Urinary bladder (tissue), 4 donors: ENCODE measurements around the gene ZBP1. TPM values are rescaled to one million over a fixed set of nuclear protein-coding genes. Genes with fewer than 3 reads are reported as not detected.

Experiments used
- DNase-seq: peaks from one replicate; pipeline ENCODE4 v3.0.0-alpha.2; 2015; ENCODE audit errors: extremely low spot score
- H3K27ac ChIP-seq: one replicate; pipeline ENCODE4 v1.5.1; 2013; ENCODE audit warnings: low read depth, mild to moderate bottlenecking, moderate library complexity
- H3K36me3 ChIP-seq: one replicate; pipeline ENCODE4 v1.6.1; 2013; ENCODE audit warnings: mild to moderate bottlenecking, moderate library complexity; ENCODE audit not compliant: insufficient read depth
- H3K4me1 ChIP-seq: one replicate; pipeline ENCODE4 v1.6.1; 2013; ENCODE audit warnings: mild to moderate bottlenecking, moderate library complexity; ENCODE audit not compliant: insufficient read depth
- H3K4me3 ChIP-seq: one replicate; pipeline ENCODE4 v1.5.1; 2013; ENCODE audit warnings: low read depth, low read length
- WGBS: extraction: QIAGEN DNeasy Blood & Tissue Kit; methylation state at CpG from one replicate; pipeline ENCODE4 v1.1.7; 2013; 5-methylcytosine and 5-hydroxymethylcytosine counted together
- polyA plus RNA-seq: library from polyadenylated mRNA; stranded (reverse); fragments of 200-250 nt; gene quantifications from one replicate; pipeline ENCODE4 v1.2.3, GENCODE V29; 2013
- total RNA-seq: library from RNA; depleted of rRNA; stranded (reverse); fragments of >200 nt; gene quantifications from one replicate; pipeline ENCODE4 v1.2.3, GENCODE V29; 2014
- donor health status: healthy with polysubstance abuse.
- donor health status: healthy.

Gene ZBP1
- total and polyA plus RNA-seq, 2 donors: 0.46 TPM; not detected in 1

GRCh38 chr20:57598060-57598459, 22.2 kb downstream of the ZBP1 start:
- 59% methylated on average over 10 of the region's 10 CpGs for WGBS
- Histone ChIP-seq H3K4me3 (no peak overlapping the region), H3K4me1 (no peaks in the 10 kb centered on the region), H3K36me3 (no peaks in the 10 kb centered on the region), H3K27ac (no peak overlapping the region)
- DNase-seq: no peak

- no peak overlapping the region for H3K4me3 ChIP-seq
- no peak for DNase-seq
- no peaks in the 10 kb centered on the region for H3K36me3 ChIP-seq
- no peak overlapping the region for H3K27ac ChIP-seq
- no peaks in the 10 kb centered on the region for H3K4me1 ChIP-seq
- 23% methylated on average over 39 of the region's 39 CpGs for WGBS
Measured at GRCh38 chr20:57596998-57597939, 23.0 kb downstream of the ZBP1 start.

- Histone ChIP-seq H3K4me1 (no peaks in the 10 kb centered on the region), H3K4me3 (no peak overlapping the region), H3K36me3 (no peaks in the 10 kb centered on the region), H3K27ac (no peak overlapping the region)
- DNase-seq: no peak
- WGBS: 73% methylated on average over 11 of the region's 11 CpGs
Measured at GRCh38 chr20:57596358-57596757, 23.9 kb downstream of the ZBP1 start.

GRCh38 chr20:57595041-57596030, 24.9 kb downstream of the ZBP1 start:
- 84% methylated on average over 25 of the region's 25 CpGs for WGBS
- no peaks in the 10 kb centered on the region for H3K36me3 ChIP-seq
- no peak overlapping the region for H3K27ac ChIP-seq
- no peaks in the 10 kb centered on the region for H3K4me1 ChIP-seq
- no peak overlapping the region for H3K4me3 ChIP-seq
- no peak for DNase-seq

- Histone ChIP-seq H3K36me3 (no peaks in the 10 kb centered on the region), H3K4me3 (no peak overlapping the region), H3K4me1 (no peaks in the 10 kb centered on the region), H3K27ac (no peak overlapping the region)
- 34% methylated on average over 27 of the region's 27 CpGs for WGBS
- DNase-seq: no peak
Measured at GRCh38 chr20:57594092-57594951, 25.9 kb downstream of the ZBP1 start.

- H3K4me1 ChIP-seq: no peaks in the 10 kb centered on the region
- H3K36me3 ChIP-seq: no peaks in the 10 kb centered on the region
- DNase-seq: no peak
- WGBS: 52% methylated on average over 17 of the region's 17 CpGs
- no peak overlapping the region for H3K4me3 ChIP-seq
- no peak overlapping the region for H3K27ac ChIP-seq
Measured at GRCh38 chr20:57593134-57593886, 26.9 kb downstream of the ZBP1 start.

- Histone ChIP-seq H3K4me3 (no peak overlapping the region), H3K36me3 (no peaks in the 10 kb centered on the region), H3K27ac (no peak overlapping the region), H3K4me1 (no peaks in the 10 kb centered on the region)
- WGBS: 88% methylated on average over 22 of the region's 22 CpGs
- DNase-seq: no peak
Measured at GRCh38 chr20:57592263-57593092, 27.7 kb downstream of the ZBP1 start.

- H3K27ac ChIP-seq: no peak overlapping the region
- 86% methylated on average over 15 of the region's 15 CpGs for WGBS
- no peak overlapping the region for H3K4me3 ChIP-seq
- H3K36me3 ChIP-seq: no peaks in the 10 kb centered on the region
- no peaks in the 10 kb centered on the region for H3K4me1 ChIP-seq
- no peak for DNase-seq
Measured at GRCh38 chr20:57591289-57592229, 28.7 kb downstream of the ZBP1 start.

- H3K4me1 ChIP-seq: no peaks in the 10 kb centered on the region
- H3K27ac ChIP-seq: no peak overlapping the region
- no peaks in the 10 kb centered on the region for H3K36me3 ChIP-seq
- 90% methylated on average over 18 of the region's 18 CpGs for WGBS
- DNase-seq: no peak
- no peak overlapping the region for H3K4me3 ChIP-seq
Measured at GRCh38 chr20:57590485-57591288, 29.5 kb downstream of the ZBP1 start.

- 79% methylated on average over 16 of the region's 16 CpGs for WGBS
- no peaks in the 10 kb centered on the region for H3K36me3 ChIP-seq
- no peaks in the 10 kb centered on the region for H3K4me1 ChIP-seq
- DNase-seq: no peak
- no peak overlapping the region for H3K27ac ChIP-seq
- no peak overlapping the region for H3K4me3 ChIP-seq
Measured at GRCh38 chr20:57589728-57590484, 30.3 kb downstream of the ZBP1 start.
